HCT116 (cell line): ENCODE measurements around the gene ADAM19. TPM values are rescaled to one million over a fixed set of nuclear protein-coding genes. Genes with fewer than 3 reads are reported as not detected.

ENCODE experiments used
- ATAC-seq: fragments of 200-7000 bp; cut with Tn5 transposase; 2 replicates; pipeline ENCODE4 v1.9.1; 2020; ENCODE audit warnings: mild to moderate bottlenecking, moderate library complexity
- BruUV-seq: library from RNA; stranded (reverse); fragments of 400-500 nt; replicated peaks from 2 replicates; lab custom pipeline; 2021; lab: Mats Ljungman, UMichigan
- CTCF ChIA-PET: fragments of 300-600 bp; sonication (Branson Sonifier 250); formaldehyde crosslinking; loops from one replicate; lab custom pipeline; 2021; ENCODE audit warnings: antibody characterized with exemption; lab: Charles Lee
- POLR2A ChIA-PET: fragments of 300-600, 350-600 bp; sonication (Branson Sonifier 250); formaldehyde crosslinking; loops from one replicate; lab custom pipeline; 2021; ENCODE audit warnings: antibody characterized with exemption; lab: Charles Lee
- RAD21 ChIA-PET, 2 experiments: fragments of 300-600 bp; sonication (Branson Sonifier 250); formaldehyde crosslinking; loops; one replicate each; lab custom pipeline; 2023; ENCODE audit warnings: low total read pairs in 2 of 2; ENCODE audit not compliant: uncharacterized antibody in 2 of 2, unreplicated experiment in 2 of 2, low non-redundant PET in 1 of 2; lab: Charles Lee
- DNase-seq: peaks from one replicate; pipeline ENCODE4 v3.0.0-alpha.2; 2010; ENCODE audit warnings: low read depth, low spot score
- H2AFZ ChIP-seq: fragments of 200-600 bp; shearing (Covaris generic), sonication (generic); 2 replicates; pipeline ENCODE4 v1.6.1; 2017; ENCODE audit warnings: low read depth, mixed run types, mixed read lengths, antibody characterized with exemption, low read length; ENCODE audit not compliant: poor library complexity, severe bottlenecking
- H3K27ac ChIP-seq: 2 replicates; pipeline ENCODE4 v1.5.1; 2012; ENCODE audit warnings: low read depth, low read length
- H3K27me3 ChIP-seq: fragments of 200-600 bp; sonication (generic); 2 replicates; pipeline ENCODE4 v1.6.1; 2016; ENCODE audit warnings: mixed run types, low read length, mixed read lengths; ENCODE audit not compliant: insufficient read depth
- H3K36me3 ChIP-seq, 2 experiments: fragments of 200-500 bp in 1 of 2; fragments of 200-600 bp in 1 of 2; sonication (Bioruptor generic) in 1 of 2; sonication (generic) in 1 of 2; 2 replicates each; pipeline versions ENCODE4 v1.5.1 to v1.6.1; 2014 to 2016; ENCODE audit warnings: low read length in 2 of 2, inconsistent platforms in 1 of 2, mixed read lengths in 1 of 2, mixed run types in 1 of 2; ENCODE audit not compliant: insufficient read depth in 2 of 2, control insufficient read depth in 1 of 2
- H3K4me1 ChIP-seq, 2 experiments: fragments of 200-600 bp in 1 of 2; sonication (generic) in 1 of 2; 2 replicates each; pipeline versions ENCODE4 v1.5.1 to v1.6.1; 2012 to 2017; ENCODE audit warnings: low read length in 2 of 2, inconsistent platforms in 1 of 2, mild to moderate bottlenecking in 1 of 2, mixed read lengths in 1 of 2, mixed run types in 1 of 2, moderate library complexity in 1 of 2; ENCODE audit not compliant: insufficient read depth in 2 of 2, control insufficient read depth in 1 of 2
- H3K4me2 ChIP-seq: fragments of 200-600 bp; sonication (generic); 2 replicates; pipeline ENCODE4 v1.6.1; 2017; ENCODE audit warnings: mixed run types, low read length, mixed read lengths
- H3K4me3 ChIP-seq, 2 experiments: fragments of 200-600 bp in 1 of 2; sonication (generic) in 1 of 2; replicated peaks in 1 of 2; 2 replicates each; pipeline ENCODE4 v1.5.1; 2011 to 2016; ENCODE audit warnings: low read length in 2 of 2, control low read depth in 1 of 2, low read depth in 1 of 2, mild to moderate bottlenecking in 1 of 2, mixed read lengths in 1 of 2, mixed run types in 1 of 2
- H3K79me2 ChIP-seq: fragments of 200-600 bp; sonication (generic); 2 replicates; pipeline ENCODE4 v1.6.1; 2017; ENCODE audit warnings: mild to moderate bottlenecking, mixed run types, low read length, moderate library complexity, mixed read lengths; ENCODE audit not compliant: insufficient read depth
- H3K9ac ChIP-seq: fragments of 200-600 bp; sonication (generic); 2 replicates; pipeline ENCODE4 v1.6.1; 2016; ENCODE audit warnings: low read length, mixed read lengths
- H3K9me2 ChIP-seq: fragments of 200-600 bp; sonication (generic), shearing (Covaris generic); 2 replicates; pipeline ENCODE4 v1.6.1; 2017; ENCODE audit warnings: mixed run types, mild to moderate bottlenecking, moderate library complexity; ENCODE audit not compliant: insufficient read depth
- H3K9me3 ChIP-seq, 2 experiments: fragments of 200-500 bp in 1 of 2; fragments of 200-600 bp in 1 of 2; sonication (Bioruptor generic) in 1 of 2; sonication (generic) in 1 of 2; 2 replicates each; pipeline ENCODE4 v1.6.1; 2014 to 2017; ENCODE audit warnings: low read length in 2 of 2, mixed read lengths in 2 of 2, inconsistent platforms in 1 of 2, low read depth in 1 of 2, mild to moderate bottlenecking in 1 of 2, mixed run types in 1 of 2, moderate library complexity in 1 of 2; ENCODE audit not compliant: control insufficient read depth in 1 of 2, insufficient read depth in 1 of 2
- H4K20me1 ChIP-seq: fragments of 200-600 bp; sonication (generic), shearing (Covaris generic); 2 replicates; pipeline ENCODE4 v1.6.1; 2017; ENCODE audit warnings: mixed run types, mild to moderate bottlenecking, moderate library complexity; ENCODE audit not compliant: insufficient read depth
- RAD21 ChIP-seq: IDR thresholded peaks from 2 replicates; pipeline ENCODE4 v1.6.1; 2012; ENCODE audit warnings: low read depth, mild to moderate bottlenecking
- SRF ChIP-seq: IDR thresholded peaks from 2 replicates; pipeline ENCODE4 v1.6.1; 2012; ENCODE audit warnings: low read depth
- ZNF274 ChIP-seq: fragments of 200-500 bp; sonication (Bioruptor generic); IDR thresholded peaks from 2 replicates; pipeline ENCODE4 v1.6.1; 2014; ENCODE audit warnings: mild to moderate bottlenecking, low read depth, low read length, inconsistent platforms
- intact Hi-C: fragments of 100-400 bp; cut with micrococcal nuclease; formaldehyde crosslinking; loops from 2 replicates; pipeline ENCODE4 v1.10.0; 2022
- total RNA-seq: library from RNA; stranded (reverse); gene quantifications from one replicate; pipeline ENCODE4 v1.2.1, GENCODE V29; 2021; ENCODE audit not compliant: unreplicated experiment
- TF ChIP-seq, protein P1 (sequence below), 3 experiments: fragments of 200-600 bp in 1 of 3; sonication (generic) in 1 of 3; IDR thresholded peaks in 2 of 3; conservative IDR thresholded peaks in 1 of 3; 2 replicates each; pipeline ENCODE4 v1.5.1; 2012 to 2017; ENCODE audit warnings: low read depth in 2 of 3, low read length in 2 of 3, antibody characterized with exemption in 1 of 3, borderline replicate concordance in 1 of 3, control low read depth in 1 of 3, mild to moderate bottlenecking in 1 of 3, mixed read lengths in 1 of 3, mixed run types in 1 of 3, moderate library complexity in 1 of 3; ENCODE audit not compliant: insufficient read depth in 1 of 3

Gene ADAM19
- total RNA-seq, 1 experiment from 2014 or later, result 77.3 TPM

DNA sequence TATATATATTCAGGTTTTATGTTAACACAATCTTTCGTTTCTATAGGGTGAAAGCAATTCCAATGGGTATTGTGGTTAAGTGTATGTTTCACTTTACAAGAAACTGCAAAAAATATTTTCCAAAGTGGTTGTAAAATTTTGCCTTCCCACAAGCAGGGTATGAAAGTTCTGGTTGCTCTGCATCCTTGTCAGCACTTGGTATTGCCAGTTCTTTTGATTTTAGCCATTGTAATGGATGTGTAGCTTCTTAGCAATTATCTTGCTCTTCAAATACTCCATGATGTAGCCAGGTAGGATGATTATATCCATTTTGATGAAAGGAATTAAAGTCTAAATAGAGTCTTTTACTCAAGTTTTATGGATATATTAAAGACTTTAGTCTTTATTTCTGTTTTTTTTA, 9.1 kb upstream of the ADAM19 start:
- Histone ChIP-seq H3K36me3 (no peaks in the 10 kb centered on the region), H3K79me2 (no peaks in the 10 kb centered on the region), H3K9ac (no peak overlapping the region), H3K9me3 (no peaks in the 10 kb centered on the region; a peak in 1 of 4 replicates), H3K27ac (no peak overlapping the region), H3K9me2 (no peaks in the 10 kb centered on the region), H3K4me1 (peaks cover 0 to 4% of the 10 kb centered on the region in 2 experiments; a peak in 1 of 4 replicates), H3K27me3 (no peaks in the 10 kb centered on the region), H2AFZ (no peak overlapping the region), H3K4me2 (no peak overlapping the region), H3K4me3 (no peak overlapping the region), H4K20me1 (no peaks in the 10 kb centered on the region)
- DNase-seq (no peak), ATAC-seq (no peak)
- RAD21 ChIA-PET, result no interaction called here
- TF ChIP-seq SRF, result no peak
- POLR2A ChIA-PET, result no interaction called here
- CTCF ChIA-PET, result no interaction called here
- no TSS peak for BruUV-seq
- intact Hi-C loops, result no loop called here

DNA sequence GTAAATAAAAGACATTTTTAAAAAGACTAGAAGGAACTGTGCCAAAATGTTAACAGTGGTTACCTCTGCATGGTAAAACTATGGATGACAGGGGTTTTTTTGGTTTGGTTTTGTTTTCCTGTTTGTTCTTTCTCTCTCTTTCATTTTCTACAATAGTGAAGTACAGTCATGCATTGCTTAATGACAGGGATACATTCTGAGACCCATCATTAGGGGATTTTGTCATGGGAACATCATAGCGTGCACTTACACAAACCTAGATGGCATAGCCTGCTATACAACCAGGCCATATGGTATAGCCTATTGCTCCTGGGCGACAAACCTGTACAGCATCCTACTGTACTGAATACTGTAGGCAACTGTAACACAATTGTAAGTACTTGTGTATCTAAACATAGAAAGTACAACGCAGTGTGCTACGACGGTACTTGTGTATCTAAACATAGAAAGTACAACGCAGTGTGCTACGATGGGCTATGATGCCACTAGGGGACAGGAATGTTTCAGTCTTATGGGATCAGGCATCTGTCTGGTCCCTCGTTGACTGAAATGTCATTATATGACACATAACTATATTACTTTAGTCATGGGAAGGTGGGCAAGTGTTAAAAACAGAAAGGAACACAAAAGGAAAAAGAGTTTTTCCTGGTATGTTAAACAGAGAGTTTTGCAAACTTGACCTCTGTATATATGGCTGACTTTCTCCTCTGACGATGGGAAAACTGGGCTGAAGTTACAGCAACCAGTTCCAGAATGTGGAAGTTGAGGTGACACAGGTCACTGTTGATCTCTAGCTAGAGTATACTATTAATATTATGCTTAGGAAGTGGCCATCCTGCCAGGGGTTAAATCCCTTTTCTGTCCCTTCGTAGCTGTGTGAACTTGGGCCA, 7.4 kb upstream of the ADAM19 start:
- Histone ChIP-seq H3K4me2 (no peak overlapping the region), H3K27me3 (no peaks in the 10 kb centered on the region), H3K27ac (no peak overlapping the region), H3K9me2 (no peaks in the 10 kb centered on the region), H3K36me3 (no peaks in the 10 kb centered on the region), H3K4me1 (peaks cover 2 to 14% of the 10 kb centered on the region in 2 experiments; a peak in 3 of 4 replicates), H3K4me3 (no peak overlapping the region), H3K9ac (no peak overlapping the region), H4K20me1 (no peaks in the 10 kb centered on the region), H3K79me2 (no peaks in the 10 kb centered on the region), H2AFZ (no peak overlapping the region), H3K9me3 (no peaks in the 10 kb centered on the region; a peak in 1 of 4 replicates)
- ChIA-PET CTCF (no interaction called here), POLR2A (no interaction called here), RAD21 (no interaction called here)
- TF ChIP-seq ZNF274 (no peak), RAD21 (peak; percentile 53)
- TF ChIP-seq, protein P1, sequence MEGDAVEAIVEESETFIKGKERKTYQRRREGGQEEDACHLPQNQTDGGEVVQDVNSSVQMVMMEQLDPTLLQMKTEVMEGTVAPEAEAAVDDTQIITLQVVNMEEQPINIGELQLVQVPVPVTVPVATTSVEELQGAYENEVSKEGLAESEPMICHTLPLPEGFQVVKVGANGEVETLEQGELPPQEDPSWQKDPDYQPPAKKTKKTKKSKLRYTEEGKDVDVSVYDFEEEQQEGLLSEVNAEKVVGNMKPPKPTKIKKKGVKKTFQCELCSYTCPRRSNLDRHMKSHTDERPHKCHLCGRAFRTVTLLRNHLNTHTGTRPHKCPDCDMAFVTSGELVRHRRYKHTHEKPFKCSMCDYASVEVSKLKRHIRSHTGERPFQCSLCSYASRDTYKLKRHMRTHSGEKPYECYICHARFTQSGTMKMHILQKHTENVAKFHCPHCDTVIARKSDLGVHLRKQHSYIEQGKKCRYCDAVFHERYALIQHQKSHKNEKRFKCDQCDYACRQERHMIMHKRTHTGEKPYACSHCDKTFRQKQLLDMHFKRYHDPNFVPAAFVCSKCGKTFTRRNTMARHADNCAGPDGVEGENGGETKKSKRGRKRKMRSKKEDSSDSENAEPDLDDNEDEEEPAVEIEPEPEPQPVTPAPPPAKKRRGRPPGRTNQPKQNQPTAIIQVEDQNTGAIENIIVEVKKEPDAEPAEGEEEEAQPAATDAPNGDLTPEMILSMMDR (IDR thresholded peaks at IDR 0.05 in 2 of 3, conservative IDR thresholded peaks at IDR 0.05 in 1 of 3; ENCODE audit: borderline replicate concordance in 1 of 3, insufficient read depth in 1 of 3, low read depth in 2 of 3, low read length in 2 of 3), result peak in 1 of 3 experiments; percentile 13; a peak in 1 of 6 replicates
- DNase-seq, result no peak
- intact Hi-C loops, result no loop called here
- no TSS peak for BruUV-seq
- ATAC-seq, result no peak
